ENCODE measurements around the gene MCCD1. TPM values are rescaled to one million over a fixed set of nuclear protein-coding genes. Genes with fewer than 3 reads are reported as not detected.
"Not testable (repeated sequence)": the region's sequence is repeated elsewhere in the genome, so short reads cannot be mapped to it uniquely, and the experiment has no call there.

MCCD1 gene
- total RNA-seq, 1 donor: not detected

DNA sequence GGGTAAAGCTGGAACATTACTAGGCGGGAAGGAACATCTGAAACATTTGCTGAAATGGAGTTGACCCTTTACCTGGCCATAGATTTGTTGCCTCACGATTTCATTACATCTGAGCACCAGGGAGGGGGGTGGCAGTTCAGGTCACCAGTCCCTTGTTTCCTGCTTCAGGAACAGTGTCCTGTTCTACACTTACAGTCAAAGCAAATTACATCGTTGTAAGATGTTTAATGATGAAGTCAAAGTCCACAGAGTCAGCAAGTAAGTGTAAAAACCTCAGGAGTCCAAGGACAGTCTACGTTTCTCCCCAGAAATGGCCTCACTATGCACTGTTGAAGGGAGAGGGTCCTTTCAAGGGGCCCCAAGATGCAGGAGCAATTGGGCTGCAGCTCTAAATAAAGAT, 39.7 kb upstream of the MCCD1 start:
- TF ChIP-seq, protein P1, sequence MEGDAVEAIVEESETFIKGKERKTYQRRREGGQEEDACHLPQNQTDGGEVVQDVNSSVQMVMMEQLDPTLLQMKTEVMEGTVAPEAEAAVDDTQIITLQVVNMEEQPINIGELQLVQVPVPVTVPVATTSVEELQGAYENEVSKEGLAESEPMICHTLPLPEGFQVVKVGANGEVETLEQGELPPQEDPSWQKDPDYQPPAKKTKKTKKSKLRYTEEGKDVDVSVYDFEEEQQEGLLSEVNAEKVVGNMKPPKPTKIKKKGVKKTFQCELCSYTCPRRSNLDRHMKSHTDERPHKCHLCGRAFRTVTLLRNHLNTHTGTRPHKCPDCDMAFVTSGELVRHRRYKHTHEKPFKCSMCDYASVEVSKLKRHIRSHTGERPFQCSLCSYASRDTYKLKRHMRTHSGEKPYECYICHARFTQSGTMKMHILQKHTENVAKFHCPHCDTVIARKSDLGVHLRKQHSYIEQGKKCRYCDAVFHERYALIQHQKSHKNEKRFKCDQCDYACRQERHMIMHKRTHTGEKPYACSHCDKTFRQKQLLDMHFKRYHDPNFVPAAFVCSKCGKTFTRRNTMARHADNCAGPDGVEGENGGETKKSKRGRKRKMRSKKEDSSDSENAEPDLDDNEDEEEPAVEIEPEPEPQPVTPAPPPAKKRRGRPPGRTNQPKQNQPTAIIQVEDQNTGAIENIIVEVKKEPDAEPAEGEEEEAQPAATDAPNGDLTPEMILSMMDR (IDR thresholded peaks at IDR 0.05; ENCODE audit: insufficient read depth, low read length): no peak
- no peak overlapping the region for H3K4me3 ChIP-seq (ENCODE audit: low read depth, low read length)
- no peak for DNase-seq (ENCODE audit: low read depth)

DNA sequence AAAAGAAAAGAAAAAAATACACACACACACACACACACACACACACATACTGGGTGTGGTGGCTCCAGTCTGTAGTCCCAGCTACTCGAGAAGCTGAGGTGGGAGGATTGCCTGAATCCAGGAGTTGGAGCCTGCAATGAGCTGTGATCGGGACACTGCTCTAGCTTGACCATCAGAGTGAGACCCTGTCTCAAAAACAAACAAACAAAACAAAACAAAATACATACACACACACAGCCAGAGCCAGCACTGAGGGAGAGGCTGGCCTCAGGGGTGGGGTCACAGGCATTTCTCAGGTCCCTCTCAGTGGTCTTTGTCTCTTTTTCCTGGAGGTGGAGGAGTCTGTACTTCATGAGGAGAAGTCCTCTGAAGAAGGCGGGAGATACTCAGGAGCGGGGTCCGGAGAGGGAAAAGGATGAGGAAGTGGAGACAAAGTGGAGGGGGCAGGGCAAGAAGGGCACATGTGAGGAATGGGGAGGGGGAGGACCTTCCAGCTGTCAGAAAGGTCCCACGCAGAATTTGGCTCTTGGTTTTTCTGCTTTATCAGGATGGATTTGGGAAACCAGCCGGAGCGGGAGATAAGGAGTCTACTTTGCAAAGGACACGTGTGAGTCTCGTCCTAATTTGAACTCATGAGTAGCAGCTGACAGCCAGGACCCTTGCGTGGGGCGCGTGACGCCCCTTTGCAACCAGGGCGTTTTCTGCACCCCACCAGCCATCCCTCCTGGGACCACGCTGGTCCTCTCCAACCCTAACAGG, 38.5 kb upstream of the MCCD1 start:
- no peak for DNase-seq (ENCODE audit: low read depth)
- H3K4me3 ChIP-seq (ENCODE audit: low read depth, low read length): no peak overlapping the region
- TF ChIP-seq, protein P1 (IDR thresholded peaks at IDR 0.05; ENCODE audit: insufficient read depth, low read length): no peak

- DNase-seq (ENCODE audit: low read depth): not testable (repeated sequence)
- H3K4me3 ChIP-seq (ENCODE audit: low read depth, low read length): peak overlapping the region; percentile 73
Measured at GRCh38 chr6:31493550-31493874, 35.2 kb upstream of the MCCD1 start.

- peak; percentile 73 for DNase-seq (ENCODE audit: low read depth)
- H3K4me3 ChIP-seq (ENCODE audit: low read depth, low read length): peak overlapping the region; percentile 73
- TF ChIP-seq, protein P1 (IDR thresholded peaks at IDR 0.05; ENCODE audit: insufficient read depth, low read length): peak; percentile 76
Measured at GRCh38 chr6:31493875-31494694, 34.7 kb upstream of the MCCD1 start.

- peak overlapping the region; percentile 73 for H3K4me3 ChIP-seq (ENCODE audit: low read depth, low read length)
- DNase-seq (ENCODE audit: low read depth): peak; percentile 57
- TF ChIP-seq, protein P1 (IDR thresholded peaks at IDR 0.05; ENCODE audit: insufficient read depth, low read length): no peak
Measured at GRCh38 chr6:31495580-31495979, 33.2 kb upstream of the MCCD1 start.

GRCh38 chr6:31496826-31497225, 31.9 kb upstream of the MCCD1 start:
- DNase-seq (ENCODE audit: low read depth): not testable (repeated sequence)
- peak overlapping the region; percentile 75 for H3K4me3 ChIP-seq (ENCODE audit: low read depth, low read length)

GRCh38 chr6:31497531-31498476, 31.0 kb upstream of the MCCD1 start, which contains the start of gene MICB:
MICB (plus strand) TSS chr6:31498145; CDS start chr6:31498194, 49 bp downstream.
- TF ChIP-seq, protein P1 (IDR thresholded peaks at IDR 0.05; ENCODE audit: insufficient read depth, low read length): peak; percentile 4
- H3K4me3 ChIP-seq (ENCODE audit: low read depth, low read length): peak within 1 kb of the TSS; percentile 75
- peak; percentile 77 for DNase-seq (ENCODE audit: low read depth)
